GM19099 (cell line): ENCODE results near the gene NANS.

Source experiments
- POLR2A ChIP-seq: IDR thresholded peaks from 3 replicates; pipeline ENCODE4 v1.6.1; 2011; ENCODE audit warnings: low read depth; ENCODE audit not compliant: insufficient read length; ENCODE audit errors: extremely low read depth

The NANS gene

DNA sequence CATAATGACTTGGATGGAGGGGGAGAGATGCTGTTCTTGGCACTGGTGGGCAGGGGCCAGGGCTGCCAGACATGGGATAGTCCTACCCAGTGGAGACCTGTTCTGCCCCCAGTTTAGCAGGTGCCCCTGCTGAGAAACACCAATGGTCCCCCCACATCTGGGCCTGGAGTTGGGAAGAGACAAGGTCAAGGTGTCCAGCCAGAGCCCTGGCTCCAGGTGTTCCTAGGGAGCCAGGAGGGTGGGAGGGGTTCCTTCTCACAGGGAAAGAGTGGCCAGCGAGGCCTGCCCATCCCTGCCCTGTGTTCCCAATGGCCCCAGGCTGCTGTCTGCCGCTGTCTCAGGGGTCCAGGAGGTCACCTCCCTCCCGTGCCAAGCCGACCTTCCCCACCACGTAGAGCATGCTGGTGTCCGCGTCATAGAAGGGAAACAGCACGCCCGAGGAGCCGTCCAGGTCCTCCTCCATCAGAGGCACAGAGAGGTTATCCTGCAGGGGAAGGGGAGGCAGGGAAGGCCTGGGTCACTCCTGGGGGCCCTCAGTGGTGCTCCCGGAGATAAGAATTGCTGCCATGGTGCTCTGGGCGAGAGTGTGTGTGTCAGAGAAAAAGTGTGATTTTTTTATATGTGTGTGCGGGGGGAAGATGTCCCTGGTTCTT is 74.2 kb downstream of the NANS start:
- TF ChIP-seq POLR2A = no peak

DNA sequence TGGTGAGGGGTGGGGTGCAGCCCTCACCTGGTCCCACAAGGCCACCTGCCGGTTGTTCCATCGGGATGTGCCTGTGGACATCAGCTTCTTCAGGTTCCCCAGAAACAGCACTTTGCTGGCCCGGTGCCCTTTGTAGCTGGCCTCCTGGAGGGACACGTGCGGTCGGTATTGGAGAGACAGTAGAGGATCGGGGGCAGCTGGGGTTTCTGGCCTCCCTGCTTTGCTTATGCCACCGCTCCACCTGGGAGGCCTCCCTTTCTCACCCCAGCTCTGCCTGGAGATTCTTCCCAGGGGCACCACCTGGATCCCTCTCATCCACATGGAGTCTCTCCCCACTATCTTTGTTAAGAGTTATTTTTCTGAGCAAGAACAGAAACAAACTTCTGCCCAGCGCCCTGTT is 75.6 kb downstream of the NANS start:
- no peak for TF ChIP-seq POLR2A
